H9 (cell line): Measurements from ENCODE around the gene UBE2D1. TPM values are rescaled to one million over a fixed set of nuclear protein-coding genes. Genes with fewer than 3 reads are reported as not detected.

Source experiments
- DNase-seq: peaks from one replicate; pipeline ENCODE4 v3.0.0-alpha.2; 2017
- H2AFZ ChIP-seq: one replicate; pipeline ENCODE4 v1.6.1; 2013; ENCODE audit warnings: mild to moderate bottlenecking, low read length, control low read depth, moderate library complexity
- H2AK5ac ChIP-seq: 2 replicates; pipeline ENCODE4 v1.6.1; 2013; ENCODE audit warnings: low read length, control low read depth, mixed read lengths; ENCODE audit not compliant: insufficient read length
- H2BK120ac ChIP-seq: one replicate; pipeline ENCODE4 v1.6.1; 2013; ENCODE audit warnings: low read depth, mild to moderate bottlenecking, low read length, control low read depth, inconsistent platforms; ENCODE audit not compliant: poor library complexity, severe bottlenecking
- H2BK12ac ChIP-seq: 2 replicates; pipeline ENCODE4 v1.6.1; 2013; ENCODE audit warnings: low read length, control low read depth, mixed read lengths, low read depth; ENCODE audit not compliant: insufficient read length
- H2BK15ac ChIP-seq: 2 replicates; pipeline ENCODE4 v1.6.1; 2013; ENCODE audit warnings: low read depth, low read length, control low read depth
- H2BK20ac ChIP-seq: one replicate; pipeline ENCODE4 v1.6.1; 2013; ENCODE audit warnings: low read depth, mild to moderate bottlenecking, low read length, control low read depth, inconsistent platforms; ENCODE audit not compliant: poor library complexity, severe bottlenecking
- H2BK5ac ChIP-seq: 2 replicates; pipeline ENCODE4 v1.6.1; 2013; ENCODE audit warnings: low read length, control low read depth, mixed read lengths; ENCODE audit not compliant: insufficient read length
- H3K14ac ChIP-seq: 2 replicates; pipeline ENCODE4 v1.6.1; 2013; ENCODE audit warnings: low read length, control low read depth; ENCODE audit not compliant: insufficient read depth
- H3K18ac ChIP-seq: 2 replicates; pipeline ENCODE4 v1.6.1; 2013; ENCODE audit warnings: low read depth, mild to moderate bottlenecking, mixed read lengths, low read length, control low read depth; ENCODE audit not compliant: insufficient read length
- H3K23ac ChIP-seq: 2 replicates; pipeline ENCODE4 v1.6.1; 2013; ENCODE audit warnings: low read length, control low read depth, mixed read lengths, low read depth; ENCODE audit not compliant: insufficient read length
- H3K23me2 ChIP-seq: 2 replicates; pipeline ENCODE4 v1.6.1; 2013; ENCODE audit warnings: low read depth, mild to moderate bottlenecking, mixed read lengths, low read length, control low read depth; ENCODE audit not compliant: insufficient read length, poor library complexity, severe bottlenecking
- H3K27ac ChIP-seq: 2 replicates; pipeline ENCODE4 v1.5.1; 2013; ENCODE audit warnings: low read length, control low read depth, mixed read lengths, low read depth; ENCODE audit not compliant: insufficient read length
- H3K27me3 ChIP-seq: 2 replicates; pipeline ENCODE4 v1.6.1; 2013; ENCODE audit warnings: low read length, control low read depth, inconsistent platforms; ENCODE audit not compliant: insufficient read depth
- H3K4ac ChIP-seq: 2 replicates; pipeline ENCODE4 v1.6.1; 2013; ENCODE audit warnings: low read depth, mild to moderate bottlenecking, control low read depth, inconsistent platforms, low read length, moderate library complexity
- H3K4me1 ChIP-seq: 2 replicates; pipeline ENCODE4 v1.6.1; 2013; ENCODE audit warnings: low read length, control low read depth, inconsistent platforms; ENCODE audit not compliant: insufficient read depth
- H3K4me2 ChIP-seq: 2 replicates; pipeline ENCODE4 v1.6.1; 2013; ENCODE audit warnings: low read length, control low read depth, mixed read lengths; ENCODE audit not compliant: insufficient read length, insufficient read depth
- H3K56ac ChIP-seq: 2 replicates; pipeline ENCODE4 v1.6.1; 2013; ENCODE audit warnings: low read depth, mild to moderate bottlenecking, mixed read lengths, low read length, control low read depth; ENCODE audit not compliant: insufficient read length
- H3K79me1 ChIP-seq: 2 replicates; pipeline ENCODE4 v1.6.1; 2013; ENCODE audit warnings: low read depth, mild to moderate bottlenecking, moderate library complexity, low read length, control low read depth, inconsistent platforms; ENCODE audit not compliant: insufficient read depth, poor library complexity, severe bottlenecking
- H3K79me2 ChIP-seq: 2 replicates; pipeline ENCODE4 v1.6.1; 2013; ENCODE audit warnings: low read length, control low read depth, inconsistent platforms; ENCODE audit not compliant: insufficient read depth
- H3K9ac ChIP-seq: 2 replicates; pipeline ENCODE4 v1.6.1; 2013; ENCODE audit warnings: low read length, control low read depth, mixed read lengths; ENCODE audit not compliant: insufficient read length; ENCODE audit errors: extremely low read depth
- H3K9me3 ChIP-seq: one replicate; pipeline ENCODE4 v1.6.1; 2013; ENCODE audit warnings: low read depth, low read length, inconsistent platforms; ENCODE audit not compliant: control insufficient read depth
- H3T11ph ChIP-seq: one replicate; pipeline ENCODE4 v1.6.1; 2013; ENCODE audit warnings: mild to moderate bottlenecking, low read length, control low read depth, inconsistent platforms
- H4K20me1 ChIP-seq: one replicate; pipeline ENCODE4 v1.6.1; 2013; ENCODE audit not compliant: control insufficient read depth, insufficient read length, insufficient read depth
- H4K5ac ChIP-seq: 2 replicates; pipeline ENCODE4 v1.6.1; 2013; ENCODE audit warnings: low read depth, mild to moderate bottlenecking, mixed read lengths, low read length, control low read depth; ENCODE audit not compliant: insufficient read length
- H4K8ac ChIP-seq: replicated peaks from 2 replicates; pipeline ENCODE4 v1.6.1; 2013; ENCODE audit warnings: low read length, control low read depth, mixed read lengths, low read depth; ENCODE audit not compliant: insufficient read length
- H4K91ac ChIP-seq: 2 replicates; pipeline ENCODE4 v1.6.1; 2013; ENCODE audit warnings: low read depth, mild to moderate bottlenecking, moderate library complexity, mixed read lengths, low read length, control low read depth; ENCODE audit not compliant: insufficient read length
- H3K27ac Mint-ChIP-seq, 3 experiments: 2 replicates in 2 of 3; 3 replicates in 1 of 3; pipeline ENCODE4 v1.8.0; 2020 to 2021; ENCODE audit warnings: mixed read lengths in 3 of 3, mild to moderate bottlenecking in 1 of 3, moderate library complexity in 1 of 3
- H3K27me3 Mint-ChIP-seq: 2 replicates; pipeline ENCODE4 v1.8.0; 2021; ENCODE audit warnings: low read depth, mild to moderate bottlenecking, moderate library complexity, mixed read lengths
- H3K36me3 Mint-ChIP-seq, 3 experiments: 2 replicates in 2 of 3; 3 replicates in 1 of 3; pipeline ENCODE4 v1.8.0; 2020 to 2021; ENCODE audit warnings: low read depth in 3 of 3, mixed read lengths in 3 of 3; ENCODE audit not compliant: insufficient read depth in 1 of 3
- H3K4me1 Mint-ChIP-seq, 2 experiments: 2 replicates each; pipeline ENCODE4 v1.8.0; 2020; ENCODE audit warnings: mixed read lengths in 2 of 2
- H3K4me3 Mint-ChIP-seq, 2 experiments: 2 replicates in 1 of 2; 3 replicates in 1 of 2; pipeline ENCODE4 v1.8.0; 2020 to 2021; ENCODE audit warnings: mild to moderate bottlenecking in 2 of 2, mixed read lengths in 2 of 2, moderate library complexity in 1 of 2
- H3K9me3 Mint-ChIP-seq, 2 experiments: 2 replicates in 1 of 2; 3 replicates in 1 of 2; pipeline ENCODE4 v1.8.0; 2020; ENCODE audit warnings: mild to moderate bottlenecking in 2 of 2, mixed read lengths in 2 of 2, moderate library complexity in 1 of 2
- WGBS: extraction: QIAGEN DNeasy Blood & Tissue Kit; methylation state at CpG from one replicate; pipeline ENCODE4 v1.1.7; 2013; ENCODE audit warnings: missing lambda C conversion rate, low lambda C conversion rate, mixed read lengths; ENCODE audit not compliant: insufficient read length; ENCODE audit errors: extremely low coverage; 5-methylcytosine and 5-hydroxymethylcytosine counted together
- total RNA-seq: library from RNA; stranded (reverse); gene quantifications from 2 replicates; pipeline ENCODE4 v1.2.1, GENCODE V29; 2021
- TF ChIP-seq, protein P1 (sequence below): fragments of 200-600 bp; sonication (generic); conservative IDR thresholded peaks from 3 replicates; pipeline ENCODE4 v1.8.0; 2021; ENCODE audit warnings: antibody characterized with exemption, mild to moderate bottlenecking

Gene UBE2D1
- total RNA-seq, 1 experiment from 2014 or later, result 26.8 TPM

DNA sequence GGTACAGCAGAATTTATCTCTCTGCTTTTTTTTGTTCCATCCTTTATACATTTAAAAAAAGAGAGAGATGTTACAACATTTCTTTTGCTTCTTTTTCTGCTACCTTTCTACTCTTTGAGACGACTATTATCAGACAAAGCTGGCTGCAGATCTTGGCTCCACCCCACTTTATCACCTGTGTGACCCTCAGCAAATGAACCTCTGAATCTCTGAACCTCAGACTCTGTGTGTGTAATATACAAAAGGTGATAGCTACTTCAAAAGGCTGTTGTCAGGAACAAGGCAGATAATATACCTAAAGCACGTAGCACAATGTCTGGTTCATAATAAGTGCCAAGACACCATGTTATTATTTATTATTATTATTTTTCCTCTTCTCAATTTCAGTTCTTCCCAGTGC is 32.6 kb upstream of the UBE2D1 start:
- no peak overlapping the region for H3K23ac ChIP-seq
- no peak overlapping the region for H2BK20ac ChIP-seq
- Mint-ChIP-seq H3K27me3 (no peaks in the 10 kb centered on the region; the same call in 1 of the 2 replicates), H3K9me3 (no peaks in the 10 kb centered on the region), H3K4me1 (peaks cover 5 to 6% of the 10 kb centered on the region in 2 experiments; a peak in 3 of 4 replicates), H3K4me3 (no peak overlapping the region), H3K27ac (no peak overlapping the region), H3K36me3 (no peaks in the 10 kb centered on the region)
- H3K79me2 ChIP-seq, result no peaks in the 10 kb centered on the region
- no peaks in the 10 kb centered on the region for H3K27me3 ChIP-seq
- no peak overlapping the region for H4K91ac ChIP-seq
- no peak overlapping the region for H3K18ac ChIP-seq
- DNase-seq, result no peak
- H2BK15ac ChIP-seq, result no peak overlapping the region
- no peak overlapping the region for H3K4ac ChIP-seq
- no peaks in the 10 kb centered on the region for H3K9me3 ChIP-seq
- H2BK5ac ChIP-seq, result no peak overlapping the region
- no peak overlapping the region for H3K4me2 ChIP-seq
- H3K9ac ChIP-seq, result no peak overlapping the region
- H3T11ph ChIP-seq, result no peak overlapping the region
- H4K8ac ChIP-seq, result no peak overlapping the region
- H3K79me1 ChIP-seq, result no peaks in the 10 kb centered on the region
- no peak overlapping the region for H3K27ac ChIP-seq
- H2AK5ac ChIP-seq, result no peak overlapping the region
- H2BK120ac ChIP-seq, result no peak overlapping the region
- H3K56ac ChIP-seq, result no peak overlapping the region
- TF ChIP-seq, protein P1, sequence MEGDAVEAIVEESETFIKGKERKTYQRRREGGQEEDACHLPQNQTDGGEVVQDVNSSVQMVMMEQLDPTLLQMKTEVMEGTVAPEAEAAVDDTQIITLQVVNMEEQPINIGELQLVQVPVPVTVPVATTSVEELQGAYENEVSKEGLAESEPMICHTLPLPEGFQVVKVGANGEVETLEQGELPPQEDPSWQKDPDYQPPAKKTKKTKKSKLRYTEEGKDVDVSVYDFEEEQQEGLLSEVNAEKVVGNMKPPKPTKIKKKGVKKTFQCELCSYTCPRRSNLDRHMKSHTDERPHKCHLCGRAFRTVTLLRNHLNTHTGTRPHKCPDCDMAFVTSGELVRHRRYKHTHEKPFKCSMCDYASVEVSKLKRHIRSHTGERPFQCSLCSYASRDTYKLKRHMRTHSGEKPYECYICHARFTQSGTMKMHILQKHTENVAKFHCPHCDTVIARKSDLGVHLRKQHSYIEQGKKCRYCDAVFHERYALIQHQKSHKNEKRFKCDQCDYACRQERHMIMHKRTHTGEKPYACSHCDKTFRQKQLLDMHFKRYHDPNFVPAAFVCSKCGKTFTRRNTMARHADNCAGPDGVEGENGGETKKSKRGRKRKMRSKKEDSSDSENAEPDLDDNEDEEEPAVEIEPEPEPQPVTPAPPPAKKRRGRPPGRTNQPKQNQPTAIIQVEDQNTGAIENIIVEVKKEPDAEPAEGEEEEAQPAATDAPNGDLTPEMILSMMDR, result no peak
- H2BK12ac ChIP-seq, result no peak overlapping the region
- H4K20me1 ChIP-seq, result no peaks in the 10 kb centered on the region
- no peak overlapping the region for H3K14ac ChIP-seq
- H3K23me2 ChIP-seq, result no peaks in the 10 kb centered on the region
- no peak overlapping the region for H4K5ac ChIP-seq
- no CpG with 5 or more reads among the region's 2 CpGs for WGBS
- no peak overlapping the region for H2AFZ ChIP-seq
- H3K4me1 ChIP-seq, result no peaks in the 10 kb centered on the region
